ENCODE data around the gene SERINC1. TPM values are rescaled to one million over a fixed set of nuclear protein-coding genes. Genes with fewer than 3 reads are reported as not detected.

The SERINC1 gene
- total and polyA plus RNA-seq, 5 donors = 120 to 231 (median 200) TPM

DNA sequence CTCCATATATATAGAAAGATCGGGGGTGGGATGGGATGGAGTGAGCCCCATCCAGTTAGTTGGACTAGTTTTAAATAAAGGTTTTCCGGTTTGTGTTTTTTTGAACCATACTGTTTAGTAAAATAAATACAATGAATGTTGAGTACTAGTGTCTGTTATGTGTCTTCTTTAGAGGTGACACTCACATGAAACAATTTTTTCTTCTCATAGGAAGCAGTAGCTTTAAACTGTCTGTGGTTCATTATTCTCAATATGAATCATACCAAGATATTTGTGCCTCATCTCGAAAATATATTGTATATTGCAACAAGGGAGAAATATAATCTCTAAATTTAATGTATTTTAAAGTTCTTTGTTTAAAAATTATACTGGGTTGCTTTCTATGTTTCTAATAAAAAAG lies 38.8 kb downstream of the SERINC1 start:
- no peaks in the 10 kb centered on the region for H3K27me3 ChIP-seq (ENCODE audit: control insufficient read depth, insufficient read depth)
- no peaks in the 10 kb centered on the region for H3K9me3 ChIP-seq (ENCODE audit: control insufficient read depth, low read length)
- no peak overlapping the region for H3K4me3 ChIP-seq (ENCODE audit: low read length)
- intact Hi-C loops (cut with DNase I) = no loop called here
- ATAC-seq (no peak), DNase-seq (no peak)
- H3K27ac ChIP-seq (ENCODE audit: low read length) = no peak overlapping the region
- no peaks in the 10 kb centered on the region for H3K4me1 ChIP-seq (ENCODE audit: control insufficient read depth, insufficient read depth, low read length)
- WGBS = 93% methylated on average over 3 of the region's 3 CpGs

GRCh38 chr6:122431780-122432179 lies 39.8 kb downstream of the SERINC1 start:
- no peak for ATAC-seq
- H3K9me3 ChIP-seq (ENCODE audit: control insufficient read depth, low read length) = no peaks in the 10 kb centered on the region
- intact Hi-C loops (cut with DNase I) = no loop called here
- H3K27ac ChIP-seq (ENCODE audit: low read length) = no peak overlapping the region
- no peaks in the 10 kb centered on the region for H3K4me1 ChIP-seq (ENCODE audit: control insufficient read depth, insufficient read depth, low read length)
- no peak for DNase-seq
- H3K27me3 ChIP-seq (ENCODE audit: control insufficient read depth, insufficient read depth) = no peaks in the 10 kb centered on the region
- 94% methylated on average over 4 of the region's 4 CpGs for WGBS
- H3K4me3 ChIP-seq (ENCODE audit: low read length) = no peak overlapping the region

- ATAC-seq (no peak), DNase-seq (no peak)
- no peak overlapping the region for H3K27ac ChIP-seq (ENCODE audit: low read length)
- H3K27me3 ChIP-seq (ENCODE audit: control insufficient read depth, insufficient read depth) = no peaks in the 10 kb centered on the region
- no peaks in the 10 kb centered on the region for H3K9me3 ChIP-seq (ENCODE audit: control insufficient read depth, low read length)
- intact Hi-C loops (cut with DNase I) = no loop called here
- H3K4me3 ChIP-seq (ENCODE audit: low read length) = no peak overlapping the region
- no peaks in the 10 kb centered on the region for H3K4me1 ChIP-seq (ENCODE audit: control insufficient read depth, insufficient read depth, low read length)
Observed at GRCh38 chr6:122429323-122429722, 42.3 kb downstream of the SERINC1 start.

- no peaks in the 10 kb centered on the region for H3K27me3 ChIP-seq (ENCODE audit: control insufficient read depth, insufficient read depth)
- DNase-seq = no peak
- intact Hi-C loops (cut with DNase I) = no loop called here
- H3K4me1 ChIP-seq (ENCODE audit: control insufficient read depth, insufficient read depth, low read length) = no peaks in the 10 kb centered on the region
- 89% methylated on average over 1 of the region's 1 CpG for WGBS
- H3K9me3 ChIP-seq (ENCODE audit: control insufficient read depth, low read length) = no peaks in the 10 kb centered on the region
- H3K27ac ChIP-seq (ENCODE audit: low read length) = no peak overlapping the region
- no peak overlapping the region for H3K4me3 ChIP-seq (ENCODE audit: low read length)
- ATAC-seq = no peak
Observed at GRCh38 chr6:122428781-122429180, 42.8 kb downstream of the SERINC1 start.

GRCh38 chr6:122426597-122426996 lies 45.0 kb downstream of the SERINC1 start:
- no peak for DNase-seq
- Histone ChIP-seq H3K4me1 (ENCODE audit: control insufficient read depth, insufficient read depth, low read length) (no peaks in the 10 kb centered on the region), H3K4me3 (ENCODE audit: low read length) (no peak overlapping the region), H3K27me3 (ENCODE audit: control insufficient read depth, insufficient read depth) (no peaks in the 10 kb centered on the region), H3K9me3 (ENCODE audit: control insufficient read depth, low read length) (no peaks in the 10 kb centered on the region), H3K27ac (ENCODE audit: low read length) (no peak overlapping the region)
- WGBS = 96% methylated on average over 3 of the region's 3 CpGs
- ATAC-seq = no peak
- intact Hi-C loops (cut with DNase I) = no loop called here

DNA sequence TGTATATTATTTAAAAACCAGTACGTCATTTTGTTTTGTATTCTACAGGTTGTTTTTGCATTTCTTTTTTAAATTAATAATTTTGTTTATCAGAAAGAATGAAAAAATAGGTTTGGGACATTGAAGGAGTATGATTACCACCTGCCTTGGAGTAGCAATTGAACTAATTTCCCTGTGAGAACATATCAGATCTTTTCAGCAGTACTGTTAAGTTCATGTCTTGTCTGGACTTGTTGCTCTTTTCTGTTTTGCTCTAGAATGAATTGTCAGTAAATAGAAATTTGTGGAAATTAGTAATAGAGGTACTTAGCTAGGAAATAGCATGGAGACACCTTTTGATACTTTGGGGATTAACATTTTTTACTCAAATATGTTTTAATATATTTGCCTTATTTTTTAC lies 47.9 kb downstream of the SERINC1 start:
- Histone ChIP-seq H3K9me3 (ENCODE audit: control insufficient read depth, low read length) (no peaks in the 10 kb centered on the region), H3K4me3 (ENCODE audit: low read length) (no peak overlapping the region), H3K4me1 (ENCODE audit: control insufficient read depth, insufficient read depth, low read length) (no peaks in the 10 kb centered on the region), H3K27ac (ENCODE audit: low read length) (no peak overlapping the region), H3K27me3 (ENCODE audit: control insufficient read depth, insufficient read depth) (no peaks in the 10 kb centered on the region)
- intact Hi-C loops (cut with DNase I) = no loop called here
- WGBS = 98% methylated on average over 1 of the region's 1 CpG
- DNase-seq (no peak), ATAC-seq (no peak)

GRCh38 chr6:122422614-122423267 lies 48.9 kb downstream of the SERINC1 start:
- WGBS = 90% methylated on average over 1 of the region's 1 CpG
- intact Hi-C loops (cut with DNase I) = no loop called here

GRCh38 chr6:122422003-122422402 lies 49.6 kb downstream of the SERINC1 start:
- Histone ChIP-seq H3K4me1 (ENCODE audit: control insufficient read depth, insufficient read depth, low read length) (no peaks in the 10 kb centered on the region), H3K4me3 (ENCODE audit: low read length) (no peak overlapping the region), H3K27me3 (ENCODE audit: control insufficient read depth, insufficient read depth) (no peaks in the 10 kb centered on the region), H3K9me3 (ENCODE audit: control insufficient read depth, low read length) (no peaks in the 10 kb centered on the region), H3K27ac (ENCODE audit: low read length) (no peak overlapping the region)
- DNase-seq (no peak), ATAC-seq (no peak)
- 97% methylated on average over 2 of the region's 2 CpGs for WGBS
- intact Hi-C loops (cut with DNase I) = no loop called here

More at GRCh38 chr6:122422614-122423267, 48.9 kb downstream of the SERINC1 start:
- H3K4me3 ChIP-seq (ENCODE audit: low read length) = no peak overlapping the region
- no peaks in the 10 kb centered on the region for H3K9me3 ChIP-seq (ENCODE audit: control insufficient read depth, low read length)
- no peak overlapping the region for H3K27ac ChIP-seq (ENCODE audit: low read length)
- ATAC-seq (no peak), DNase-seq (no peak)
- no peaks in the 10 kb centered on the region for H3K27me3 ChIP-seq (ENCODE audit: control insufficient read depth, insufficient read depth)
- no peaks in the 10 kb centered on the region for H3K4me1 ChIP-seq (ENCODE audit: control insufficient read depth, insufficient read depth, low read length)

DNA sequence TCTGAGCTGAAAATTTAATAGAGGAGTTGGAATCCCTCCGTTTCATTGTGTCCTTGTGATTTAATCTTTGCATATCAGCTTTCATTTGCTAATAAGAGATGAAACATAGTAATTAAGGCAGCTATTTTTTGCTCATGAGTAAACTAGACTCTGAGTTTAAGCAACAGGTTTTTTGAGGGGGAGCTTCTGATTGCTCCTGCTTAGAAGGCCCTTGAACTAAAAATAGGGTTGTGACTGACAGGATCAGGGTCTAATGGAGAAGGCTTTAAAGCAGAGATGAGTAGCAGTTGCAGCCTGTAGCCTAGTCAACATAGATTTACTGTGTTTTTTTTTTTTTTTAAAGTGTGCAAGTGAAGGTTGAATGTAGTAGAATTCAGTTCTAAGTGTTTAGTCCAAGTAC lies 54.8 kb downstream of the SERINC1 start:
- 66% methylated on average over 1 of the region's 1 CpG for WGBS
- no peak overlapping the region for H3K27ac ChIP-seq (ENCODE audit: low read length)
- H3K4me1 ChIP-seq (ENCODE audit: control insufficient read depth, insufficient read depth, low read length) = no peaks in the 10 kb centered on the region
- no peaks in the 10 kb centered on the region for H3K9me3 ChIP-seq (ENCODE audit: control insufficient read depth, low read length)
- no peaks in the 10 kb centered on the region for H3K27me3 ChIP-seq (ENCODE audit: control insufficient read depth, insufficient read depth)
- H3K4me3 ChIP-seq (ENCODE audit: low read length) = no peak overlapping the region
- intact Hi-C loops (cut with DNase I) = no loop called here
- no peak for DNase-seq
- ATAC-seq = peak; percentile 74 to 88

- no peak overlapping the region for H3K27ac ChIP-seq (ENCODE audit: low read length)
- H3K4me3 ChIP-seq (ENCODE audit: low read length) = no peak overlapping the region
- DNase-seq (no peak), ATAC-seq (no peak)
- H3K27me3 ChIP-seq (ENCODE audit: control insufficient read depth, insufficient read depth) = no peaks in the 10 kb centered on the region
- H3K9me3 ChIP-seq (ENCODE audit: control insufficient read depth, low read length) = no peaks in the 10 kb centered on the region
- intact Hi-C loops (cut with DNase I) = no loop called here
- no peaks in the 10 kb centered on the region for H3K4me1 ChIP-seq (ENCODE audit: control insufficient read depth, insufficient read depth, low read length)
Observed at GRCh38 chr6:122412001-122412400, 59.6 kb downstream of the SERINC1 start.

GRCh38 chr6:122408702-122409458 lies 62.7 kb downstream of the SERINC1 start:
- no peak overlapping the region for H3K27ac ChIP-seq (ENCODE audit: low read length)
- DNase-seq = no peak
- no peaks in the 10 kb centered on the region for H3K27me3 ChIP-seq (ENCODE audit: control insufficient read depth, insufficient read depth)
- H3K9me3 ChIP-seq (ENCODE audit: control insufficient read depth, low read length) = no peaks in the 10 kb centered on the region
- peaks cover 2% of the 10 kb centered on the region for H3K4me1 ChIP-seq (ENCODE audit: control insufficient read depth, insufficient read depth, low read length)
- 60% methylated on average over 6 of the region's 6 CpGs for WGBS
- H3K4me3 ChIP-seq (ENCODE audit: low read length) = no peak overlapping the region
- no peak for ATAC-seq
- intact Hi-C loops (cut with DNase I) = no loop called here
